ENCODE measurements around the gene APOB. TPM values are rescaled to one million over a fixed set of nuclear protein-coding genes. Genes with fewer than 3 reads are reported as not detected.

Gene APOB
- total and polyA plus RNA-seq, 2 of the 13 experiments (the other 11 are each of a cell fraction or from before 2014, with no cell fraction given): 1,569 to 2,515 TPM

DNA sequence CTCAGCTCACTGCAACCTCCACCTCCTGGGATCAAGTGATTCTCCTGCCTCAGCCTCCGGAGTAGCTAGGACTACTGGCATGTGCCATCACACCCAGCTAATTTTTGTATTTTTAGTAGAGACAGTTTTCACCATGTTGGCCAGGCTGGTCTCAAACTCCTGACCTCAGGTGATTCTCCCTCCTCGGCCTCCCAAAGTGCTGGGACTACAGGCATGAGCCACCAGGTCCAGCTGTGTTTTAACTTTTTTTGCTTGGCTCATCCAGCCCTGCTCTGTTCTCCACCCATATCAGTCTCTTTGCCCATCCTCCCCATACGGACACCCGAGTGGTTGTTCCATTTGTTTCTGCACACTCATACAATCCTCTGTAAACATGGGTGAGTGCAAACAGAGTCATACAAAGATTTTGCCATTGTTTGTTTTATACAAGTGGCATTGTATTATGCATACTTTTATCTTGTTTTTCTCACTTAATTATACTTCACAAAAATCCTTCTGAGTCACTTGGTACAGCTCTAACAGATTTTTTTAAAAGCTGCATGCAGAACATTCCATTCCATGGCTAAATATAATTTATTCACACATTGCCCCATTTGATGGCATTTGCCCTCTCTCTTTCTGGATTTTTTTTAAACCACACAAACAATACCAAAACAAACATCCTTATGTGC, 5.3 kb downstream of the APOB start (continued):
- TF ChIP-seq RFXAP (CRISPR knock-in tag; IDR thresholded peaks at IDR 0.05; ENCODE audit: borderline replicate concordance) (0 out of 2 replicates have a peak, but pooled peaks have one; percentile 44), REL (CRISPR knock-in tag; conservative IDR thresholded peaks at IDR 0.05) (no peak), MAFK (conservative IDR thresholded peaks at IDR 0.05 in 1 of 2, IDR thresholded peaks at IDR 0.05 in 1 of 2; ENCODE audit: low read length in 2 of 2) (no peak), ZNF777 (CRISPR knock-in tag; IDR thresholded peaks at IDR 0.05) (0 out of 2 replicates have a peak, but pooled peaks have one; percentile 21), ZNF570 (CRISPR knock-in tag; IDR thresholded peaks at IDR 0.05; ENCODE audit: borderline replicate concordance) (no peak), KDM3A (CRISPR knock-in tag; IDR thresholded peaks at IDR 0.05; ENCODE audit: low read depth) (no peak), ZNF333 (CRISPR knock-in tag; IDR thresholded peaks at IDR 0.05; ENCODE audit: borderline replicate concordance) (no peak), KLF15 (CRISPR knock-in tag; IDR thresholded peaks at IDR 0.05; ENCODE audit: borderline replicate concordance) (no peak), ZNF317 (CRISPR knock-in tag; IDR thresholded peaks at IDR 0.05) (no peak), HOXA5 (CRISPR knock-in tag; IDR thresholded peaks at IDR 0.05) (no peak), CBX5 (CRISPR knock-in tag; IDR thresholded peaks at IDR 0.05; ENCODE audit: borderline replicate concordance) (0 out of 2 replicates have a peak, but pooled peaks have one; percentile 41)
- TF ChIP-seq, protein P1, sequence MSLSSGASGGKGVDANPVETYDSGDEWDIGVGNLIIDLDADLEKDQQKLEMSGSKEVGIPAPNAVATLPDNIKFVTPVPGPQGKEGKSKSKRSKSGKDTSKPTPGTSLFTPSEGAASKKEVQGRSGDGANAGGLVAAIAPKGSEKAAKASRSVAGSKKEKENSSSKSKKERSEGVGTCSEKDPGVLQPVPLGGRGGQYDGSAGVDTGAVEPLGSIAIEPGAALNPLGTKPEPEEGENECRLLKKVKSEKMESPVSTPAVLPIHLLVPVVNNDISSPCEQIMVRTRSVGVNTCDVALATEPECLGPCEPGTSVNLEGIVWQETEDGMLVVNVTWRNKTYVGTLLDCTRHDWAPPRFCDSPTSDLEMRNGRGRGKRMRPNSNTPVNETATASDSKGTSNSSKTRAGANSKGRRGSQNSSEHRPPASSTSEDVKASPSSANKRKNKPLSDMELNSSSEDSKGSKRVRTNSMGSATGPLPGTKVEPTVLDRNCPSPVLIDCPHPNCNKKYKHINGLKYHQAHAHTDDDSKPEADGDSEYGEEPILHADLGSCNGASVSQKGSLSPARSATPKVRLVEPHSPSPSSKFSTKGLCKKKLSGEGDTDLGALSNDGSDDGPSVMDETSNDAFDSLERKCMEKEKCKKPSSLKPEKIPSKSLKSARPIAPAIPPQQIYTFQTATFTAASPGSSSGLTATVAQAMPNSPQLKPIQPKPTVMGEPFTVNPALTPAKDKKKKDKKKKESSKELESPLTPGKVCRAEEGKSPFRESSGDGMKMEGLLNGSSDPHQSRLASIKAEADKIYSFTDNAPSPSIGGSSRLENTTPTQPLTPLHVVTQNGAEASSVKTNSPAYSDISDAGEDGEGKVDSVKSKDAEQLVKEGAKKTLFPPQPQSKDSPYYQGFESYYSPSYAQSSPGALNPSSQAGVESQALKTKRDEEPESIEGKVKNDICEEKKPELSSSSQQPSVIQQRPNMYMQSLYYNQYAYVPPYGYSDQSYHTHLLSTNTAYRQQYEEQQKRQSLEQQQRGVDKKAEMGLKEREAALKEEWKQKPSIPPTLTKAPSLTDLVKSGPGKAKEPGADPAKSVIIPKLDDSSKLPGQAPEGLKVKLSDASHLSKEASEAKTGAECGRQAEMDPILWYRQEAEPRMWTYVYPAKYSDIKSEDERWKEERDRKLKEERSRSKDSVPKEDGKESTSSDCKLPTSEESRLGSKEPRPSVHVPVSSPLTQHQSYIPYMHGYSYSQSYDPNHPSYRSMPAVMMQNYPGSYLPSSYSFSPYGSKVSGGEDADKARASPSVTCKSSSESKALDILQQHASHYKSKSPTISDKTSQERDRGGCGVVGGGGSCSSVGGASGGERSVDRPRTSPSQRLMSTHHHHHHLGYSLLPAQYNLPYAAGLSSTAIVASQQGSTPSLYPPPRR (CRISPR knock-in tag; IDR thresholded peaks at IDR 0.05; ENCODE audit: borderline replicate concordance): peak; percentile 76
- TF ChIP-seq, protein P2, sequence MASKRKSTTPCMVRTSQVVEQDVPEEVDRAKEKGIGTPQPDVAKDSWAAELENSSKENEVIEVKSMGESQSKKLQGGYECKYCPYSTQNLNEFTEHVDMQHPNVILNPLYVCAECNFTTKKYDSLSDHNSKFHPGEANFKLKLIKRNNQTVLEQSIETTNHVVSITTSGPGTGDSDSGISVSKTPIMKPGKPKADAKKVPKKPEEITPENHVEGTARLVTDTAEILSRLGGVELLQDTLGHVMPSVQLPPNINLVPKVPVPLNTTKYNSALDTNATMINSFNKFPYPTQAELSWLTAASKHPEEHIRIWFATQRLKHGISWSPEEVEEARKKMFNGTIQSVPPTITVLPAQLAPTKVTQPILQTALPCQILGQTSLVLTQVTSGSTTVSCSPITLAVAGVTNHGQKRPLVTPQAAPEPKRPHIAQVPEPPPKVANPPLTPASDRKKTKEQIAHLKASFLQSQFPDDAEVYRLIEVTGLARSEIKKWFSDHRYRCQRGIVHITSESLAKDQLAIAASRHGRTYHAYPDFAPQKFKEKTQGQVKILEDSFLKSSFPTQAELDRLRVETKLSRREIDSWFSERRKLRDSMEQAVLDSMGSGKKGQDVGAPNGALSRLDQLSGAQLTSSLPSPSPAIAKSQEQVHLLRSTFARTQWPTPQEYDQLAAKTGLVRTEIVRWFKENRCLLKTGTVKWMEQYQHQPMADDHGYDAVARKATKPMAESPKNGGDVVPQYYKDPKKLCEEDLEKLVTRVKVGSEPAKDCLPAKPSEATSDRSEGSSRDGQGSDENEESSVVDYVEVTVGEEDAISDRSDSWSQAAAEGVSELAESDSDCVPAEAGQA (IDR thresholded peaks at IDR 0.05; ENCODE audit: low read depth): no peak
- TF ChIP-seq, protein P2 (CRISPR knock-in tag; IDR thresholded peaks at IDR 0.05; ENCODE audit: borderline replicate concordance): no peak
- TF ChIP-seq, protein P3, sequence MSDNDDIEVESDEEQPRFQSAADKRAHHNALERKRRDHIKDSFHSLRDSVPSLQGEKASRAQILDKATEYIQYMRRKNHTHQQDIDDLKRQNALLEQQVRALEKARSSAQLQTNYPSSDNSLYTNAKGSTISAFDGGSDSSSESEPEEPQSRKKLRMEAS (IDR thresholded peaks at IDR 0.05): peak; percentile 21; the same call in 1 of the 2 replicates

Measured in HepG2 (cell line).